GM13976 (cell line): Measurements from ENCODE around the gene P2RX5.
A peak's percentile ranks its signal among the peaks of the same experiment; 100 is the strongest.

Source experiments
- DNase-seq: peaks from one replicate; pipeline ENCODE4 v3.0.0; 2012; ENCODE audit warnings: low spot score
- CTCF ChIP-seq: IDR thresholded peaks from 2 replicates; pipeline ENCODE4 v1.5.1; 2012; ENCODE audit warnings: borderline replicate concordance, mild to moderate bottlenecking; ENCODE audit not compliant: insufficient read depth; ENCODE audit errors: extremely low read depth, missing control alignments, control extremely low read depth
- in situ Hi-C: fragments of 300-500 bp; cut with MboI; formaldehyde crosslinking; loops from one replicate; pipeline ENCODE4 v1.12.0; 2022; ENCODE audit warnings: low sequenced_read_pairs, mixed read lengths, inconsistent platforms; ENCODE audit not compliant: unreplicated experiment

Gene P2RX5

GRCh38 chr17:3695723-3696411 lies at the start of gene P2RX5:
P2RX5 (minus strand) TSS chr17:3696155; CDS start chr17:3696005, 150 bp downstream.
- DNase-seq, result peak; percentile 69
- TF ChIP-seq CTCF, result no peak
- in situ Hi-C loops, result no loop called here

GRCh38 chr17:3745071-3745470 lies 49.1 kb upstream of the P2RX5 start:
- TF ChIP-seq CTCF, result no peak
- DNase-seq, result no peak
- in situ Hi-C loops, result no loop called here

GRCh38 chr17:3744014-3744413 lies 48.1 kb upstream of the P2RX5 start:
- DNase-seq, result no peak
- in situ Hi-C loops, result loop anchor here (5.0 kb wide), 1 partner anchor 78 kb away; no protein-coding TSS in a partner anchor
- no peak for TF ChIP-seq CTCF

GRCh38 chr17:3740611-3741073 lies 44.7 kb upstream of the P2RX5 start:
- no peak for TF ChIP-seq CTCF
- DNase-seq, result peak; percentile 65
- in situ Hi-C loops, result loop anchor here (5.0 kb wide), 1 partner anchor 82 kb away; no protein-coding TSS in a partner anchor

- DNase-seq, result no peak
- no peak for TF ChIP-seq CTCF
- in situ Hi-C loops, result loop anchor here (5.0 kb wide), 1 partner anchor 83 kb away; no protein-coding TSS in a partner anchor
Measured at GRCh38 chr17:3739422-3740124, 43.6 kb upstream of the P2RX5 start.

- no peak for TF ChIP-seq CTCF
- in situ Hi-C loops, result no loop called here
- DNase-seq, result no peak
Measured at GRCh38 chr17:3738562-3739295, 42.8 kb upstream of the P2RX5 start.
